ENCODE measurements around the gene DLD.
A peak's percentile ranks its signal among the peaks of the same experiment; 100 is the strongest.
"Not testable (repeated sequence)": the region's sequence is repeated elsewhere in the genome, so short reads cannot be mapped to it uniquely, and the experiment has no call there.

Gene DLD

GRCh38 chr7:107889992-107890391 is 991 bp upstream of the DLD start:
- Histone ChIP-seq H3K9ac (ENCODE audit: low read depth in 1 of 2, low read length in 2 of 2) (no peak overlapping the region), H3K27me3 (ENCODE audit: control insufficient read depth in 1 of 2, insufficient read depth in 2 of 2, low read length in 2 of 2) (no peaks in the 10 kb centered on the region), H3K4me1 (ENCODE audit: control insufficient read depth in 1 of 2, insufficient read depth in 2 of 2, low read length in 2 of 2) (peaks cover 28 to 30% of the 10 kb centered on the region in 2 donors), H3K27ac (ENCODE audit: low read depth, low read length) (no peak overlapping the region), H3K9me3 (ENCODE audit: control insufficient read depth in 1 of 2, low read length in 2 of 2) (no peaks in the 10 kb centered on the region), H3K36me3 (ENCODE audit: control insufficient read depth in 1 of 2, insufficient read depth in 2 of 2, low read length in 2 of 2) (peaks cover 2 to 17% of the 10 kb centered on the region in 2 donors), H3K4me3 (ENCODE audit: low read depth in 1 of 2, low read length in 2 of 2) (no peak overlapping the region)

- Histone ChIP-seq H3K27me3 (ENCODE audit: control insufficient read depth in 1 of 2, insufficient read depth in 2 of 2, low read length in 2 of 2) (no peaks in the 10 kb centered on the region), H3K4me3 (ENCODE audit: low read depth in 1 of 2, low read length in 2 of 2) (peak overlapping the region; percentile 80 to 99), H3K36me3 (ENCODE audit: control insufficient read depth in 1 of 2, insufficient read depth in 2 of 2, low read length in 2 of 2) (peaks cover 7 to 22% of the 10 kb centered on the region in 2 donors), H3K9ac (ENCODE audit: low read depth in 1 of 2, low read length in 2 of 2) (peak overlapping the region; percentile 77 to 99), H3K4me1 (ENCODE audit: control insufficient read depth in 1 of 2, insufficient read depth in 2 of 2, low read length in 2 of 2) (peaks cover 28 to 30% of the 10 kb centered on the region in 2 donors), H3K27ac (ENCODE audit: low read depth, low read length) (peak overlapping the region; percentile 94), H3K9me3 (ENCODE audit: control insufficient read depth in 1 of 2, low read length in 2 of 2) (no peaks in the 10 kb centered on the region)
These were observed 456 bp upstream of the DLD start for GRCh38 chr7:107890493-107890961.

DNA sequence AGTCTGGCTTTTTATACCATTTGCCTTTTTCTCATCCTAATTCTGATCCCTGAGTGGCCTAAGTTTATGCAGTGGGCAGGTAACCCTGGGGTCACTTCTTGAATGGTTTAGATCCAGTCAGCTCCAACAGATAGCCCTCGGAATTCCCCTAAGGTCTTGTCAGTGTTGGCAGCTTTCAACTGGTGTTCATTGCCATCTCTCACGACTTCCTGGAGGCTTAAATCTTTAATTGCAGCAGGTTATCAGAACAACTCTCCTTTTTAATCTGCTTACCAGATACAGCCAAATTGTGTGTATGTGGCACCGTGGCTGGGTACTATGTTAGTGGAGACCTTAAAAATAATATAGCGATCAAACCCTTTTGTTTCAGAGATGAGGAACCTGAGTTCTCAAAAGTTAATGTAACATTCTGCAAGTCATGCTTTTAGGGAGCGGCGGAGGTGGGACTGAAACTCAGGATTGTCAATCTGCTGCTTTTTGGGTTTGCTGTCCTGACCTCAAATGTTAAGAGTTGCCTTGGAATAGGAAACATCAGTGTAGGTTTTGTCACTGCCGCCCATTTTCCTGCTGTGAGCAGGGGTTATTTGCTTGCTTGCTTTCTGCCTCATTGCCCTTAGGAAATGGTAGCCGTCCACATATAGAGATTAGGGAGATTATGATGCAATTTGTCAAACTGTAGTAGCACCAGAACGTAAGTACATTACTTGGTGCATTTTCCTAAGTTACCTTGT is 818 bp downstream of the DLD start:
- Histone ChIP-seq H3K36me3 (ENCODE audit: control insufficient read depth in 1 of 2, insufficient read depth in 2 of 2, low read length in 2 of 2) (peaks cover 10 to 32% of the 10 kb centered on the region in 2 donors), H3K9ac (ENCODE audit: low read depth in 1 of 2, low read length in 2 of 2) (peak overlapping the region; percentile 77 to 99), H3K4me1 (ENCODE audit: control insufficient read depth in 1 of 2, insufficient read depth in 2 of 2, low read length in 2 of 2) (peaks cover 28 to 30% of the 10 kb centered on the region in 2 donors), H3K4me3 (ENCODE audit: low read depth in 1 of 2, low read length in 2 of 2) (peak overlapping the region; percentile 80 to 99), H3K27ac (ENCODE audit: low read depth, low read length) (peak overlapping the region; percentile 94), H3K27me3 (ENCODE audit: control insufficient read depth in 1 of 2, insufficient read depth in 2 of 2, low read length in 2 of 2) (no peaks in the 10 kb centered on the region), H3K9me3 (ENCODE audit: control insufficient read depth in 1 of 2, low read length in 2 of 2) (no peaks in the 10 kb centered on the region)

DNA sequence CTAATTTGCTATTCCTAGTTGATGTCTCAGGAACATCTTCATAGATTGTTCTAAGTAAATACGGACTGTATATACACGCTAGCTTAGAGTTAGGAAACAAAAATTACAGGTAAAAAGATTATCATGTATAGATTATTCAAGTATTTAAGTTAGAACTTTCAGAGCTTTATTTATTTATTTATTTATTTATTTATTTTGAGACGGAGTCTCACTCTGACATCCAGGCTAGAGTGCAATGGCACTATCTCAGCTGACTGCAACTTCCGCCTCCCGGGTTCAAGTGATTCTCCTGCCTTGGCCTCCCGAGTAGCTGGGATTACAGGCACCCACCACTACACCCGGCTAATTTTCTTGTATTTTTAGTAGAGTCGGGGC is 1.4 kb downstream of the DLD start:
- Histone ChIP-seq H3K9ac (ENCODE audit: low read depth in 1 of 2, low read length in 2 of 2) (peak overlapping the region; percentile 77 to 99), H3K36me3 (ENCODE audit: control insufficient read depth in 1 of 2, insufficient read depth in 2 of 2, low read length in 2 of 2) (peaks cover 10 to 32% of the 10 kb centered on the region in 2 donors), H3K4me3 (ENCODE audit: low read depth in 1 of 2, low read length in 2 of 2) (peak overlapping the region; percentile 80 to 99), H3K4me1 (ENCODE audit: control insufficient read depth in 1 of 2, insufficient read depth in 2 of 2, low read length in 2 of 2) (peaks cover 28 to 30% of the 10 kb centered on the region in 2 donors)
- H3K27me3 ChIP-seq (ENCODE audit: control insufficient read depth in 1 of 2, insufficient read depth in 2 of 2, low read length in 2 of 2); H3K27ac ChIP-seq (ENCODE audit: low read depth, low read length); H3K9me3 ChIP-seq (ENCODE audit: control insufficient read depth in 1 of 2, low read length in 2 of 2): not testable (repeated sequence)

GRCh38 chr7:107898997-107899594 is 8.1 kb downstream of the DLD start:
- H3K9ac ChIP-seq (ENCODE audit: low read depth in 1 of 2, low read length in 2 of 2): no peak overlapping the region
- H3K36me3 ChIP-seq (ENCODE audit: control insufficient read depth in 1 of 2, insufficient read depth in 2 of 2, low read length in 2 of 2): peaks cover 20 to 43% of the 10 kb centered on the region in 2 donors
- no peak overlapping the region for H3K4me3 ChIP-seq (ENCODE audit: low read depth in 1 of 2, low read length in 2 of 2)
- peaks cover 0 to 5% of the 10 kb centered on the region in 2 donors for H3K4me1 ChIP-seq (ENCODE audit: control insufficient read depth in 1 of 2, insufficient read depth in 2 of 2, low read length in 2 of 2)
- no peaks in the 10 kb centered on the region for H3K27me3 ChIP-seq (ENCODE audit: control insufficient read depth in 1 of 2, insufficient read depth in 2 of 2, low read length in 2 of 2)
- no peak overlapping the region for H3K27ac ChIP-seq (ENCODE audit: low read depth, low read length)
- H3K9me3 ChIP-seq (ENCODE audit: control insufficient read depth in 1 of 2, low read length in 2 of 2): no peaks in the 10 kb centered on the region

DNA sequence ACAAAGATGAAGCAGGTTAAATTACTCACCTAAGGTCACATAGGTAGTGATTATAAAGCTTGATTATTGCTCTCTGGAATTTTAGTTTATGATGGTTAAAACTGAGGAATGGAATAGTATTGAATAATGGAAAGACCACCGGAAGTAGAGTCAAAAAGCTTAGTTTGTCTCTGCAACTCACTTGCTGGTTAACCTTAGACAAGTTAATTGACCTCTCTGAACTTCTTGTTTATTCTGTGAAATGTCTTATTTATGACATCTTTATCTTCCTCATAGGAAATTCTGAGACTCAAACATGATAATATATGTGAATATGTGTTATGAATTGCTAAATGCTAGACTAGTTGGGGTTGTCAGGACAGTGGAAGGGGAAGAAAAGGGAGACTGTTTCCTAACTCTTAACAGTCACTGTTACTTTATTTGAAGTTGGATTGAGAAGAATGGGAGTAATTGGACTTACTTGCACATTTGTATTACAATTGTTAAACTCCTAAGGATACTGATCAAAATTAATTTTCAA is 9.6 kb downstream of the DLD start:
- Histone ChIP-seq H3K27me3 (ENCODE audit: control insufficient read depth in 1 of 2, insufficient read depth in 2 of 2, low read length in 2 of 2) (no peaks in the 10 kb centered on the region), H3K4me3 (ENCODE audit: low read depth in 1 of 2, low read length in 2 of 2) (no peak overlapping the region), H3K27ac (ENCODE audit: low read depth, low read length) (no peak overlapping the region), H3K9me3 (ENCODE audit: control insufficient read depth in 1 of 2, low read length in 2 of 2) (no peaks in the 10 kb centered on the region), H3K36me3 (ENCODE audit: control insufficient read depth in 1 of 2, insufficient read depth in 2 of 2, low read length in 2 of 2) (peaks cover 14 to 40% of the 10 kb centered on the region in 2 donors), H3K4me1 (ENCODE audit: control insufficient read depth in 1 of 2, insufficient read depth in 2 of 2, low read length in 2 of 2) (no peaks in the 10 kb centered on the region), H3K9ac (ENCODE audit: low read depth in 1 of 2, low read length in 2 of 2) (no peak overlapping the region)

DNA sequence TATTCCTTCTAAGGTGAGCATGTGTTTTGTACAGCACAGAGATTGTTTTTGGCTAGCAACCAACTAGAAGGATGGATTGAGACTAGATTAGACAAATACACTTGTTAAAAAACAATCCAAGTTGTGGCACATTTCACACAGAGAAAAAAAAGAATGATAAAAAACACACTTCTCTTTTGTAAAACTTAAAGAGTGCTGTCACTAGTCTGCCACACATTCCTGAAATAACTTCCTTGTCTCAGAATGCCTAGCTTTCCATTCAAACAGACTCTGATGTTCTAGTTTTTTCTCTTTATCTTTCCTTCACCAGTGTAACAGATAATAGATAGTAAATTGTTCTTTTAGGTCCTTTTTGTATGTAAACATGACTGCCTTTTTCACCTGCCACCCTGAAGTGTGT is 11.4 kb downstream of the DLD start:
- Histone ChIP-seq H3K9ac (ENCODE audit: low read depth in 1 of 2, low read length in 2 of 2) (no peak overlapping the region), H3K27ac (ENCODE audit: low read depth, low read length) (no peak overlapping the region), H3K36me3 (ENCODE audit: control insufficient read depth in 1 of 2, insufficient read depth in 2 of 2, low read length in 2 of 2) (peaks cover 21 to 49% of the 10 kb centered on the region in 2 donors), H3K27me3 (ENCODE audit: control insufficient read depth in 1 of 2, insufficient read depth in 2 of 2, low read length in 2 of 2) (no peaks in the 10 kb centered on the region), H3K4me1 (ENCODE audit: control insufficient read depth in 1 of 2, insufficient read depth in 2 of 2, low read length in 2 of 2) (no peaks in the 10 kb centered on the region), H3K4me3 (ENCODE audit: low read depth in 1 of 2, low read length in 2 of 2) (no peak overlapping the region), H3K9me3 (ENCODE audit: control insufficient read depth in 1 of 2, low read length in 2 of 2) (no peaks in the 10 kb centered on the region)

GRCh38 chr7:107907790-107908189 is 16.8 kb downstream of the DLD start:
- H3K4me1 ChIP-seq (ENCODE audit: control insufficient read depth in 1 of 2, insufficient read depth in 2 of 2, low read length in 2 of 2): no peaks in the 10 kb centered on the region
- no peaks in the 10 kb centered on the region for H3K9me3 ChIP-seq (ENCODE audit: control insufficient read depth in 1 of 2, low read length in 2 of 2)
- H3K27ac ChIP-seq (ENCODE audit: low read depth, low read length): no peak overlapping the region
- no peak overlapping the region for H3K4me3 ChIP-seq (ENCODE audit: low read depth in 1 of 2, low read length in 2 of 2)
- H3K27me3 ChIP-seq (ENCODE audit: control insufficient read depth in 1 of 2, insufficient read depth in 2 of 2, low read length in 2 of 2): no peaks in the 10 kb centered on the region
- peaks cover 28 to 80% of the 10 kb centered on the region in 2 donors for H3K36me3 ChIP-seq (ENCODE audit: control insufficient read depth in 1 of 2, insufficient read depth in 2 of 2, low read length in 2 of 2)
- H3K9ac ChIP-seq (ENCODE audit: low read depth in 1 of 2, low read length in 2 of 2): no peak overlapping the region

DNA sequence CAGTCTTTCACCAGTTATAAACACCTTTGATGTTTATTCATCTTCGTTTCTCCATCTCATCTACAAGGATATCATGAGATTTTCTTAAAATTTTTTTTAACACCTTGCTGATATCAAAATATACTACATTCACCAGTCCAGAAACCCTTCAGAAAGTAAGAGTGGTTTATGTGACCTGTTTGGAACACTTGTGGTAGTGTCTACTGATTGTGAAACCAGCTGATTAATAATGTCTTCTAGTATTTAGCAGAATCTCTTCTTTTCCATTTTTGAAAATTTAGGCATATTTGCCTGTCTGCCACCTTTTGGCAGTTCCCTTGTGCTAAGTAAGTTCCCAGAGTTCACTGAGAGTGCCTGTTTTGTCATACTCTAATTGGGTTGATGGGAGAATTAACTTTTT is 18.5 kb downstream of the DLD start:
- Histone ChIP-seq H3K27ac (ENCODE audit: low read depth, low read length) (no peak overlapping the region), H3K9ac (ENCODE audit: low read depth in 1 of 2, low read length in 2 of 2) (no peak overlapping the region), H3K27me3 (ENCODE audit: control insufficient read depth in 1 of 2, insufficient read depth in 2 of 2, low read length in 2 of 2) (no peaks in the 10 kb centered on the region), H3K36me3 (ENCODE audit: control insufficient read depth in 1 of 2, insufficient read depth in 2 of 2, low read length in 2 of 2) (peaks cover 19 to 71% of the 10 kb centered on the region in 2 donors), H3K9me3 (ENCODE audit: control insufficient read depth in 1 of 2, low read length in 2 of 2) (no peaks in the 10 kb centered on the region), H3K4me1 (ENCODE audit: control insufficient read depth in 1 of 2, insufficient read depth in 2 of 2, low read length in 2 of 2) (no peaks in the 10 kb centered on the region), H3K4me3 (ENCODE audit: low read depth in 1 of 2, low read length in 2 of 2) (no peak overlapping the region)

DNA sequence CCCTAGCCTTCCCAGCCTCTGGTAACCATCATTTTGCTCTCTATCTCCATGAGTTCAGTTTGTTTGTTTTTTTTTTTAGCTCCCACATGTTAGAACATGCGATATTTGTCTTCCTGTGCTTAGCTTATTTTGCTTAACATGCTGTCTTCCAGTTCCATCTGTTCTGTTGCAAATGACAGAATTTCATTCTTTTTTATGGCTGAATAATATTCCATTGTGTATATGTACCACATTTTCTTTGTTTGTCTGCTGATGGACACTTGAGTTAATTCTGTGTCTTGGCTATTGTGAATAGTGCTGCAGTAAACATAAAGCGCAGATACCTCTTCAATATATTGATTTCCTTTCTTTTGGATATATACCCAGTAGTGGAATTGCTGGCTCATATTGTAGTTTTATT is 21.0 kb downstream of the DLD start:
- no peak overlapping the region for H3K27ac ChIP-seq (ENCODE audit: low read depth, low read length)
- peaks cover 21 to 57% of the 10 kb centered on the region in 2 donors for H3K36me3 ChIP-seq (ENCODE audit: control insufficient read depth in 1 of 2, insufficient read depth in 2 of 2, low read length in 2 of 2)
- H3K9me3 ChIP-seq (ENCODE audit: control insufficient read depth in 1 of 2, low read length in 2 of 2): no peaks in the 10 kb centered on the region
- H3K9ac ChIP-seq (ENCODE audit: low read depth in 1 of 2, low read length in 2 of 2): no peak overlapping the region
- H3K4me1 ChIP-seq (ENCODE audit: control insufficient read depth in 1 of 2, insufficient read depth in 2 of 2, low read length in 2 of 2): no peaks in the 10 kb centered on the region
- no peaks in the 10 kb centered on the region for H3K27me3 ChIP-seq (ENCODE audit: control insufficient read depth in 1 of 2, insufficient read depth in 2 of 2, low read length in 2 of 2)
- no peak overlapping the region for H3K4me3 ChIP-seq (ENCODE audit: low read depth in 1 of 2, low read length in 2 of 2)

All from duodenal mucosa (tissue), 2 donors.